ENCODE measurements around the gene SND1. TPM values are rescaled to one million over a fixed set of nuclear protein-coding genes. Genes with fewer than 3 reads are reported as not detected.

Gene SND1
- polyA plus RNA-seq, 3 donors: 138 to 152 (median 150) TPM

GRCh38 chr7:128025819-128026218 lies 373.8 kb downstream of the SND1 start:
- no peak for DNase-seq (ENCODE audit: extremely low read depth in 1 of 11, low read depth in 9 of 11, low spot score in 4 of 11)

GRCh38 chr7:128026551-128026950 lies 374.6 kb downstream of the SND1 start:
- no peak for DNase-seq (ENCODE audit: extremely low read depth in 1 of 11, low read depth in 9 of 11, low spot score in 4 of 11)

GRCh38 chr7:128027485-128027980 lies 375.5 kb downstream of the SND1 start:
- no peak for DNase-seq (ENCODE audit: extremely low read depth in 1 of 11, low read depth in 9 of 11, low spot score in 4 of 11)

- no peak for DNase-seq (ENCODE audit: extremely low read depth in 1 of 11, low read depth in 9 of 11, low spot score in 4 of 11)
Measured at GRCh38 chr7:128029405-128029995, 377.5 kb downstream of the SND1 start.

GRCh38 chr7:128030263-128030653 lies 378.3 kb downstream of the SND1 start:
- DNase-seq (ENCODE audit: extremely low read depth in 1 of 11, low read depth in 9 of 11, low spot score in 4 of 11): no peak

- peak in 1 of 11 donors; percentile 31 for DNase-seq (ENCODE audit: extremely low read depth in 1 of 11, low read depth in 9 of 11, low spot score in 4 of 11)
Measured at GRCh38 chr7:128030654-128031611, 378.9 kb downstream of the SND1 start, which contains the start of gene LRRC4. LRRC4 (minus strand) TSS chr7:128031437; CDS start chr7:128030640, 797 bp downstream.

- DNase-seq (ENCODE audit: extremely low read depth in 1 of 11, low read depth in 9 of 11, low spot score in 4 of 11): peak in 3 of 11 donors; percentile 42 to 53 (median 48)
Measured at GRCh38 chr7:128031901-128032604, 380.1 kb downstream of the SND1 start.

- DNase-seq (ENCODE audit: extremely low read depth in 1 of 11, low read depth in 9 of 11, low spot score in 4 of 11): peak in 1 of 11 donors; percentile 33
Measured at GRCh38 chr7:128032605-128033235, 380.7 kb downstream of the SND1 start.

- no peak for DNase-seq (ENCODE audit: extremely low read depth in 1 of 11, low read depth in 9 of 11, low spot score in 4 of 11)
Measured at GRCh38 chr7:128033246-128033645, 381.3 kb downstream of the SND1 start.

GRCh38 chr7:128034825-128035224 lies 382.8 kb downstream of the SND1 start:
- DNase-seq (ENCODE audit: extremely low read depth in 1 of 11, low read depth in 9 of 11, low spot score in 4 of 11): no peak

- DNase-seq (ENCODE audit: extremely low read depth in 1 of 11, low read depth in 9 of 11, low spot score in 4 of 11): no peak
Measured at GRCh38 chr7:128035712-128036111, 383.7 kb downstream of the SND1 start.

GRCh38 chr7:128036226-128036940 lies 384.4 kb downstream of the SND1 start:
- DNase-seq (ENCODE audit: extremely low read depth in 1 of 11, low read depth in 9 of 11, low spot score in 4 of 11): no peak

- no peak for DNase-seq (ENCODE audit: extremely low read depth in 1 of 11, low read depth in 9 of 11, low spot score in 4 of 11)
Measured at GRCh38 chr7:128037081-128037480, 385.1 kb downstream of the SND1 start.

GRCh38 chr7:128037880-128038619 lies 386.1 kb downstream of the SND1 start:
- DNase-seq (ENCODE audit: extremely low read depth in 1 of 11, low read depth in 9 of 11, low spot score in 4 of 11): no peak

- no peak for DNase-seq (ENCODE audit: extremely low read depth in 1 of 11, low read depth in 9 of 11, low spot score in 4 of 11)
Measured at GRCh38 chr7:128039544-128039953, 387.6 kb downstream of the SND1 start.

- DNase-seq (ENCODE audit: extremely low read depth in 1 of 11, low read depth in 9 of 11, low spot score in 4 of 11): no peak
Measured at GRCh38 chr7:128040205-128040604, 388.2 kb downstream of the SND1 start.

- no peak for DNase-seq (ENCODE audit: extremely low read depth in 1 of 11, low read depth in 9 of 11, low spot score in 4 of 11)
Measured at GRCh38 chr7:128041203-128041602, 389.2 kb downstream of the SND1 start.

- no peak for DNase-seq (ENCODE audit: extremely low read depth in 1 of 11, low read depth in 9 of 11, low spot score in 4 of 11)
Measured at GRCh38 chr7:128042012-128042411, 390.0 kb downstream of the SND1 start.
